ENCODE data around the gene SH3RF3.

Gene SH3RF3

DNA sequence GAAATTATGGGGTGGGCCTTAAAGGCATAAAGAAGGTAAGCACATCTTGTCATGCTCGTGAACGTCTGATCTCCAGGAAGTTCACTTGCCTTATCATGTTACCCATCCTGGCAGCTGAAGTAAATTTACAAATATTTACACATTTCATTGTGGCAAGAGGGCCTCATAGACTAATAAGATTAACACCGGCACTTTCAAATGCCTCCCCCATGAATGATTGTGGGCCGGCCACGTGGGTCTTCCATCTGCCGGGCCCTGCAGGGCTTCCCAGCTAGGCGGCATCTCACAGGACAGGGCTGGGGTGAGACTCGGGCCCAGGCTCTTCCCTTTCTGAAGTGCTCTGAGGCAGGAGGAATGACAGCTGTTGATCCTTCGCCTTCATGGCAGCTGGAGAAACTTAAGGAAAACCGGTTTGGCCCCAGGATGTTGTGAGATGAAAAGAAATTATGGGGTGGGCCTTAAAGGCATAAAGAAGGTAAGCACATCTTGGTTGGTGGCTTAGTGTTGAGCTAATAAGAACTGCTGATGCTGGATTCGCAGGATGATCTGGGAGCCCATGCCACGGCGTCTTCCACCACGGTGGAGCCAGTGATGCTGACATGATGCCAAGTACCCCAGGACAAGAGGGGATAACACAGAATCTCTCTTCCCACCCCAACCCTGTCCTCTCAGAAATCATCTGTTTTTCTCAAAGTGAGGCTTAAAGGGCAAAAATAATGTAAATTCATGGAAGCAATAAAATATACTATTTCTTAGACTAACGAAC, 308.5 kb downstream of the SH3RF3 start:
- H3K27me3 Mint-ChIP-seq (ENCODE audit: low read depth, poor library complexity) = peaks cover 3% of the 10 kb centered on the region
- no peak overlapping the region for H3K27ac Mint-ChIP-seq
- peaks cover 34% of the 10 kb centered on the region for H3K36me3 Mint-ChIP-seq (ENCODE audit: low read depth)
- TF ChIP-seq, protein P1, sequence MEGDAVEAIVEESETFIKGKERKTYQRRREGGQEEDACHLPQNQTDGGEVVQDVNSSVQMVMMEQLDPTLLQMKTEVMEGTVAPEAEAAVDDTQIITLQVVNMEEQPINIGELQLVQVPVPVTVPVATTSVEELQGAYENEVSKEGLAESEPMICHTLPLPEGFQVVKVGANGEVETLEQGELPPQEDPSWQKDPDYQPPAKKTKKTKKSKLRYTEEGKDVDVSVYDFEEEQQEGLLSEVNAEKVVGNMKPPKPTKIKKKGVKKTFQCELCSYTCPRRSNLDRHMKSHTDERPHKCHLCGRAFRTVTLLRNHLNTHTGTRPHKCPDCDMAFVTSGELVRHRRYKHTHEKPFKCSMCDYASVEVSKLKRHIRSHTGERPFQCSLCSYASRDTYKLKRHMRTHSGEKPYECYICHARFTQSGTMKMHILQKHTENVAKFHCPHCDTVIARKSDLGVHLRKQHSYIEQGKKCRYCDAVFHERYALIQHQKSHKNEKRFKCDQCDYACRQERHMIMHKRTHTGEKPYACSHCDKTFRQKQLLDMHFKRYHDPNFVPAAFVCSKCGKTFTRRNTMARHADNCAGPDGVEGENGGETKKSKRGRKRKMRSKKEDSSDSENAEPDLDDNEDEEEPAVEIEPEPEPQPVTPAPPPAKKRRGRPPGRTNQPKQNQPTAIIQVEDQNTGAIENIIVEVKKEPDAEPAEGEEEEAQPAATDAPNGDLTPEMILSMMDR (IDR thresholded peaks at IDR 0.05) = no peak
- no peak for DNase-seq
- H3K4me1 Mint-ChIP-seq = peaks cover 57% of the 10 kb centered on the region
- H3K4me3 Mint-ChIP-seq = no peak overlapping the region
- peaks cover 30% of the 10 kb centered on the region for H3K9me3 Mint-ChIP-seq

DNA sequence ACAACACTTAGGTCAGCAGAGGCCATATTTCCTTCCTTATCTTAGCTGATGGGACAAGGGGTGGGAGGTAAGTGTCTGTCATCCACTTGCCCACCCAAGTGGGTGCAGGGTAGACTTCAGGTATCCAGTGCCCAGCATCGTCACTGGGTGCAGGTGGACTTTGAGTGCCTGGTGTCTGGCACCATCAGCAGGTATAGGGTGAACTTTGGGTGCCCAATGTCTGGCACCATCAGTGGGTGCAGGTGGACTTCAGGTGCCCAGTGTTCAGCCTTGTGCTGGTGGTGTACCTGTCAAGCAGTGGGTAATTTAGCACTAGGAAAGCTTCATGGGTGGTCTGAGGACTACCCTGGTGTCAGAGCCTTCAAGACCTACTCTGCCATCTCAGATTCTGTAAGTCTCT, 309.1 kb downstream of the SH3RF3 start:
- peaks cover 3% of the 10 kb centered on the region for H3K27me3 Mint-ChIP-seq (ENCODE audit: low read depth, poor library complexity)
- TF ChIP-seq, protein P1 (IDR thresholded peaks at IDR 0.05) = no peak
- H3K27ac Mint-ChIP-seq = no peak overlapping the region
- no peak for DNase-seq
- no peak overlapping the region for H3K4me3 Mint-ChIP-seq
- H3K4me1 Mint-ChIP-seq = peaks cover 57% of the 10 kb centered on the region
- H3K9me3 Mint-ChIP-seq = peaks cover 37% of the 10 kb centered on the region
- peaks cover 41% of the 10 kb centered on the region for H3K36me3 Mint-ChIP-seq (ENCODE audit: low read depth)

GRCh38 chr2:109438773-109439389, 309.9 kb downstream of the SH3RF3 start:
- Mint-ChIP-seq H3K27ac (peak overlapping the region; percentile 67), H3K36me3 (ENCODE audit: low read depth) (peaks cover 48% of the 10 kb centered on the region), H3K4me3 (peak overlapping the region; percentile 52), H3K9me3 (peaks cover 44% of the 10 kb centered on the region), H3K4me1 (peaks cover 57% of the 10 kb centered on the region), H3K27me3 (ENCODE audit: low read depth, poor library complexity) (peaks cover 3% of the 10 kb centered on the region)
- no peak for DNase-seq
- TF ChIP-seq, protein P1 (IDR thresholded peaks at IDR 0.05) = no peak

GRCh38 chr2:109439390-109439786, 310.4 kb downstream of the SH3RF3 start:
- Mint-ChIP-seq H3K4me3 (peak overlapping the region; percentile 52), H3K4me1 (peaks cover 54% of the 10 kb centered on the region), H3K9me3 (peaks cover 49% of the 10 kb centered on the region), H3K27ac (peak overlapping the region; percentile 67), H3K36me3 (ENCODE audit: low read depth) (peaks cover 51% of the 10 kb centered on the region), H3K27me3 (ENCODE audit: low read depth, poor library complexity) (no peaks in the 10 kb centered on the region)
- no peak for DNase-seq
- TF ChIP-seq, protein P1 (IDR thresholded peaks at IDR 0.05) = no peak

GRCh38 chr2:109439986-109440385, 311.0 kb downstream of the SH3RF3 start:
- TF ChIP-seq, protein P1 (IDR thresholded peaks at IDR 0.05) = no peak
- H3K27ac Mint-ChIP-seq = no peak overlapping the region
- no peak overlapping the region for H3K4me3 Mint-ChIP-seq
- H3K36me3 Mint-ChIP-seq (ENCODE audit: low read depth) = peaks cover 56% of the 10 kb centered on the region
- DNase-seq = no peak
- H3K9me3 Mint-ChIP-seq = peaks cover 55% of the 10 kb centered on the region
- peaks cover 54% of the 10 kb centered on the region for H3K4me1 Mint-ChIP-seq
- no peaks in the 10 kb centered on the region for H3K27me3 Mint-ChIP-seq (ENCODE audit: low read depth, poor library complexity)
